COLO668 (cell line): ENCODE measurements around the gene FUCA1.
"Not testable (repeated sequence)": the region's sequence is repeated elsewhere in the genome, so short reads cannot be mapped to it uniquely, and the experiment has no call there.

Experiments used
- DNase-seq: peaks from one replicate; lab custom pipeline; 2025; ENCODE audit not compliant: unreplicated experiment; lab: John Stamatoyannopoulos, UW

The FUCA1 gene

DNA sequence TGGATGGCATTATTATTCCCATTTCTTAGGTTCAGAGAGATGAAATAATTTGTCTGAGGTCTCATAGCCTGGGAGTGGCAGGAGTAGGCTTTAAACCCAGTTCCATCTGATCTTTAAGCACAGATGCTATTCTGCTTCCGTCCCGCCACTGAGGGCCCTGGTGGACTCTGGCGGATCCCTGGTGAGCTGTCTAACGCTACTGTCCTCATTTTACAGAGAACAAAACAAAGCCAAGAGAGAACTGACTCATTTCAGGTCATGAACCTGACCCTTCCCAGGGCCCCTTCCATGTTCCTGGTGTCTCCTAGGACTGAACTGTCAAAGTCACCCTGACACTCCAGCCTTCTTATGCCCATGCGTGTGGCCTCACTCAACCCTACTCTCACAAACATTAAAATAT, 64.4 kb downstream of the FUCA1 start:
- DNase-seq: no peak

GRCh38 chr1:23802809-23803342, 65.2 kb downstream of the FUCA1 start:
- not testable (repeated sequence) for DNase-seq

- DNase-seq: no peak
Measured at GRCh38 chr1:23801876-23802275, 66.2 kb downstream of the FUCA1 start.

GRCh38 chr1:23801338-23801748, 66.7 kb downstream of the FUCA1 start:
- DNase-seq: peak; percentile 70

DNA sequence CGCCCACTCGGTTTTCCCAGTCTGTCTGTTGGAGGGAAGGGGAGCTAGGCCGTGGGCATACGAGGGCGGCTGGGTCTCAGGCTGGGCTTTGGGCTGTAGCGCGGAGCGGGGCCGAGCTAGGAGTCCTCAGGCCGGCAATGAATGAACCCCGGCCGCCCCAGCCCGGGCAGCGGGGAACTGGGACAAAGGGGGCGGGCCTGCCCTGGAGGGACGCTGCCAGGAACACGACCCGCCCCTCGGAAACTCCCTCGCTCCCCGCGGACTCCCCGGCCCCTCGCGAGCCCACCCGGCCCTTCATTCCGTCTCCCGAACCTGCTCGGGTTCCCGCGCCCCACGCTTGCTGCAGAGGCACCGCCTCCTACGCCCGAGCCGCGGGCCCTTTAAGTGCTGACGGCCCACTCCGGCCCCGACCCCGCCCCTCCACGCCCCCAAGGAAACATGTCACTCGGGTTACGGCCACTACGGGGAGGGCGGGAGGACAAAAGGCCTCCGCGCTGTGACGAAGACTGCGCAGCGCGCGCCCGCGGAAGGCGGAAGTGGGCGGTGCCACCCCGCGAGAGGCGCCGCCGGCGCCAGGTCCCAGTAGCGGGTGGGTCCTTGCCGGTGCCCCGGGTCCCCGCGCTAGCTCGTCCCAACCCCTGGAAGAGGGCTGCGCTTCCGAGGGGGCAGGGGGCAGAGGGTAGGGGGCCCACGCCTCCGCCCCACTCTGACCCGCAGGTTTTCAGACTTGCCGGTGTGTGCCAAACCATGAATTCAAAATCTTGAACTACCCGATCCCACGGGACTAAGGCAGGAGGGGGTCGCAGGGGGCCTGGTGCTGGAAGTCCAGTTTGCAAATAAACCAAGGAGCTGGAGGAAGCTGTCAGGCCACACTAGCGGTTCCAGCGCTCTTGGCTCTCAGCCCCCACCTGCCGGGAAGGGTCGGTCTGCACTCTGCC, 67.4 kb downstream of the FUCA1 start, which contains the start of gene GALE:
Gene GALE, minus strand, starts transcription at position 355 of the 938 bp plus-strand sequence. CDS start 1,747 bp downstream, outside the sequence.
- peak; percentile 100 for DNase-seq

- DNase-seq: peak; percentile 92
Measured at GRCh38 chr1:23799570-23800399, 68.3 kb downstream of the FUCA1 start.

DNA sequence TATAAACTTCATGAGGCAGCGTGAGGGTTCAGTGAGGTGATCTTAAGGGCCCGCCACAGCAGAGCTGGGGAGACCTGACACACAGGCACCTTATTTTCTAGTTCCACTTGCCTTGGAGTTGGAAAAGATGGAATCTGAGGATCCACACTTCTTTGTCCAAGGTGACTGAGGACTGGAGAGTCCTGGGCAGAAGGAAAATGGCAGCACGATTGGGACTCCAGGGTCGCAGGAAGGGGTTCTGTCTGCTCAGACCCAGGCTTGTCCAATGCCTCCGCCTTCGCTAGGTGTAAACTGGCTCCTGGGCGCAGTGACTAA, 68.9 kb downstream of the FUCA1 start:
- DNase-seq: no peak

GRCh38 chr1:23798662-23799142, 69.4 kb downstream of the FUCA1 start:
- no peak for DNase-seq

- no peak for DNase-seq
Measured at GRCh38 chr1:23797478-23798448, 70.3 kb downstream of the FUCA1 start.

GRCh38 chr1:23796466-23797271, 71.4 kb downstream of the FUCA1 start:
- DNase-seq: no peak

GRCh38 chr1:23795676-23796465, 72.2 kb downstream of the FUCA1 start:
- DNase-seq: no peak
